Measurements from ENCODE around the gene PPP1R2. TPM values are rescaled to one million over a fixed set of nuclear protein-coding genes. Genes with fewer than 3 reads are reported as not detected.
A peak's percentile ranks its signal among the peaks of the same experiment; 100 is the strongest.

The PPP1R2 gene
- total RNA-seq, 1 donor from 2014 or later = 25.7 TPM

DNA sequence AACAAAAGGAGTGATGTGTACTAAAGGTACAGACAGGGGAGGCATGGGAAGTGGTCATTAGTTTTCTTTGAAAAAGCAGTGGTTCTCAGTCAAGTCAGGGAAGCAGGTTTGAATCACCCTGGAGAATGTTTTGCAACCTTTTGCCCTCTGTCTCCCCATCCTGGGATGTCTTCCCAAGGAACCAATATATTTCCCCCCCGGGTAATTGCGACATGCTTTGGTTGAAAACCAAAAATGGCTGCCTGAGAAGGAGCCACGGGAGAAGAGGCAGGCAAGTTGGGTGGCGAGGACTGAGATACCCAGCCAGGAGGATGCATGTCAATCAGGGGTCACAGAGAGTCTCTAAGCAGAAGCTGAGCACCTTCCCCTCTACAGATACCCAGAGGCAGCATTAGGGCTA is 20.2 kb upstream of the PPP1R2 start:
- no peak overlapping the region for H3K4me3 Mint-ChIP-seq
- peaks cover 20% of the 10 kb centered on the region for H3K4me1 Mint-ChIP-seq (ENCODE audit: unreplicated experiment)
- no peak for DNase-seq (ENCODE audit: extremely low spot score, unreplicated experiment)
- TF ChIP-seq, protein P1, sequence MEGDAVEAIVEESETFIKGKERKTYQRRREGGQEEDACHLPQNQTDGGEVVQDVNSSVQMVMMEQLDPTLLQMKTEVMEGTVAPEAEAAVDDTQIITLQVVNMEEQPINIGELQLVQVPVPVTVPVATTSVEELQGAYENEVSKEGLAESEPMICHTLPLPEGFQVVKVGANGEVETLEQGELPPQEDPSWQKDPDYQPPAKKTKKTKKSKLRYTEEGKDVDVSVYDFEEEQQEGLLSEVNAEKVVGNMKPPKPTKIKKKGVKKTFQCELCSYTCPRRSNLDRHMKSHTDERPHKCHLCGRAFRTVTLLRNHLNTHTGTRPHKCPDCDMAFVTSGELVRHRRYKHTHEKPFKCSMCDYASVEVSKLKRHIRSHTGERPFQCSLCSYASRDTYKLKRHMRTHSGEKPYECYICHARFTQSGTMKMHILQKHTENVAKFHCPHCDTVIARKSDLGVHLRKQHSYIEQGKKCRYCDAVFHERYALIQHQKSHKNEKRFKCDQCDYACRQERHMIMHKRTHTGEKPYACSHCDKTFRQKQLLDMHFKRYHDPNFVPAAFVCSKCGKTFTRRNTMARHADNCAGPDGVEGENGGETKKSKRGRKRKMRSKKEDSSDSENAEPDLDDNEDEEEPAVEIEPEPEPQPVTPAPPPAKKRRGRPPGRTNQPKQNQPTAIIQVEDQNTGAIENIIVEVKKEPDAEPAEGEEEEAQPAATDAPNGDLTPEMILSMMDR (conservative IDR thresholded peaks at IDR 0.05) = no peak
- H3K9me3 Mint-ChIP-seq = no peaks in the 10 kb centered on the region
- no peaks in the 10 kb centered on the region for H3K36me3 Mint-ChIP-seq
- H3K27ac Mint-ChIP-seq = no peak overlapping the region
- no peaks in the 10 kb centered on the region for H3K27me3 Mint-ChIP-seq

DNA sequence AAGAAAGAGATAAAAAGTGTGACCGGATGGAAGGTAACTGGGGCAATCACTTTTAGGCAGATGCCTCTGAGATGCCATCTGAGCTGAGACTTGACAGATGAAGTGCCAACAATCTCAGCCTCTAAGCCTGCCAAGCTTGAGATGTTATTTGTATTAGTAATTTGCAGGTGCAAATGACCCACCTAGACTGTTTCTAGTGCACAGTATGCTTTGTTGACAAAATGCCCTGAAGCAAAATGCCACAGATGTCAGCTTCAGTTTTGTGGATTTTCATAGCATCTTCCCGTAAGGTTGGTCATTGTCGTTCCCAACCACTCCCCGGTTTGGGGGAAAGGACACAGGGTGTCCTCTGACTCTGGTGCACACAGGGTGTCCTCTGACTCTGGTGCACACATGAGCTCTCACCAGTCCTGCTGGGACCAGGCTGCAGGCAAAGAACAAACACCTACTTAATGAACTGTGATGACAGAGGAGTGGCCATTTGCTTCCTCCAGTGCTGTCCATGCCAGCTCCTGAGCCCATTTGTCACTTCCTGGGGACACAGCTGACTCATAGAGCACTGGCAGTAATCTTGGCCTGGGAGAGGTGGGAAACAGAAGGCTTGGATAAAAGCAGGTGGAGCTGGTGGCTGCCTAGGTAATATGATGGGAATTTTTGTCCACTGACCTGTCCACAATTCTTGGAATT is 16.7 kb upstream of the PPP1R2 start:
- TF ChIP-seq, protein P1 (conservative IDR thresholded peaks at IDR 0.05) = no peak
- peaks cover 4% of the 10 kb centered on the region for H3K9me3 Mint-ChIP-seq
- no peak overlapping the region for H3K4me3 Mint-ChIP-seq
- H3K27ac Mint-ChIP-seq = no peak overlapping the region
- peaks cover 11% of the 10 kb centered on the region for H3K4me1 Mint-ChIP-seq (ENCODE audit: unreplicated experiment)
- no peak for DNase-seq (ENCODE audit: extremely low spot score, unreplicated experiment)
- H3K27me3 Mint-ChIP-seq = no peaks in the 10 kb centered on the region
- no peaks in the 10 kb centered on the region for H3K36me3 Mint-ChIP-seq

DNA sequence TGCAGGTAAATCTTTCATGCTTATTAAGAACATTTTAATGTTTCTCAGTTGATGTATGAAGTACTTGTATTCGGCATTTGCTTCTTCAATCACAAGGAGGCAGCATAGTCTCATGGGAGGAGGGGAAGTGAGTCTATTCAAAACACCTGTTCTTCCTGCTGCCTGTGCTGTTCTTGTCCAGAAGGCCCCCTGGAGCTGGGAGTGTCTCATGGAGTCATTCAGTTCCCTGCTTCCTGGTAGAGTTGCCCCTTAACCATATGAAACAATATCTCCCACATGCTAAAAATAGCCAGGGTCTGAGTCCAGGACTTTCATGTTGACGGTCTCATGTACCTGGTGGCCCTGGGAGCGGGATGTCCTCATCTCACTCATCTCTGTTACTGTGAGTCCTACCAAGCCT is 15.5 kb upstream of the PPP1R2 start:
- no peaks in the 10 kb centered on the region for H3K36me3 Mint-ChIP-seq
- peaks cover 4% of the 10 kb centered on the region for H3K9me3 Mint-ChIP-seq
- peaks cover 11% of the 10 kb centered on the region for H3K4me1 Mint-ChIP-seq (ENCODE audit: unreplicated experiment)
- TF ChIP-seq, protein P1 (conservative IDR thresholded peaks at IDR 0.05) = peak; percentile 45
- no peak for DNase-seq (ENCODE audit: extremely low spot score, unreplicated experiment)
- H3K27ac Mint-ChIP-seq = no peak overlapping the region
- H3K27me3 Mint-ChIP-seq = no peaks in the 10 kb centered on the region
- H3K4me3 Mint-ChIP-seq = no peak overlapping the region

DNA sequence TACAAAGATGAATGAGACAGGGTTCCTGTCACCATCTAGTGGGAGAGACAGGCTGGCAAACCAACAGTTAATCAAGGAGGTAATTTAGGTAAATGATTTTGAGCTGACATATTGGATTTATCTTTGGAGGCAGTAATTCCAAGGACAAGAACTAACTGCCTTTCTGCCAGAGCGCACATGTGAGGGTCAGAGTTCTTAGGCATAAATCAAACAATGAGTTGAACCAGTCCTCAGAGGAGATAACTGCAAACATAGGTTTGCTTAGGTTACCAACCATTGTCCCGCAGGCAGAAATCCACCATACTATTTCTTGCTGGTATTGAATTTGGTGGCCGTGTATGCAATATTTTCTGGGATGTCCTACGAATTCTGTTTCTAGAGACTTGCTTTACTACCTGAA is 14.2 kb upstream of the PPP1R2 start:
- peaks cover 11% of the 10 kb centered on the region for H3K4me1 Mint-ChIP-seq (ENCODE audit: unreplicated experiment)
- H3K27me3 Mint-ChIP-seq = no peaks in the 10 kb centered on the region
- DNase-seq (ENCODE audit: extremely low spot score, unreplicated experiment) = no peak
- peaks cover 4% of the 10 kb centered on the region for H3K9me3 Mint-ChIP-seq
- no peaks in the 10 kb centered on the region for H3K36me3 Mint-ChIP-seq
- no peak overlapping the region for H3K27ac Mint-ChIP-seq
- TF ChIP-seq, protein P1 (conservative IDR thresholded peaks at IDR 0.05) = no peak
- H3K4me3 Mint-ChIP-seq = no peak overlapping the region

DNA sequence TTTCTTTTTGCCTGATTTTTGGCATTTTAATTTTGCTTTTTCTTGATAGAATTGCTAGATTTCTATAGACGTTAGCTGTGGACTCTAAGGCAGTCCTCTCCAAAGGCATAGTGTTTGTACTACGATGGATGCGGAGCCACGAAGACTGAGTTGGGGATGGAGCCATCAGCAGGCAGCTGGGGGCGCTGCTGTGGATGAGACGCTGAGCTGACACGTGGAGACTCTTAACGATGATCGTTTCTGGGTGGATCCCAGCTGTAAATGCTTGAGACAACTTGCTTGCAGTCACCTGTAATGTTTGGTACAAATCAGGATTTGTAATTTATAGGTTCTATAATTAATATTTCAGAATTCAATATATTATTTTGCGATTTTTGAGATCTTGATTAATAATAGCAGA is 13.3 kb upstream of the PPP1R2 start:
- Mint-ChIP-seq H3K36me3 (no peaks in the 10 kb centered on the region), H3K4me1 (ENCODE audit: unreplicated experiment) (peaks cover 13% of the 10 kb centered on the region), H3K4me3 (no peak overlapping the region), H3K27me3 (no peaks in the 10 kb centered on the region), H3K9me3 (peaks cover 4% of the 10 kb centered on the region), H3K27ac (no peak overlapping the region)
- TF ChIP-seq, protein P1 (conservative IDR thresholded peaks at IDR 0.05) = peak; percentile 34
- DNase-seq (ENCODE audit: extremely low spot score, unreplicated experiment) = no peak
